DMS79 treated with DMSO at 0.1 percent for 48 hours (cell line): ENCODE measurements around the gene SCARB1.

Experiments used
- DNase-seq: peaks from one replicate; lab custom pipeline; 2025; lab: John Stamatoyannopoulos, UW

SCARB1 gene

DNA sequence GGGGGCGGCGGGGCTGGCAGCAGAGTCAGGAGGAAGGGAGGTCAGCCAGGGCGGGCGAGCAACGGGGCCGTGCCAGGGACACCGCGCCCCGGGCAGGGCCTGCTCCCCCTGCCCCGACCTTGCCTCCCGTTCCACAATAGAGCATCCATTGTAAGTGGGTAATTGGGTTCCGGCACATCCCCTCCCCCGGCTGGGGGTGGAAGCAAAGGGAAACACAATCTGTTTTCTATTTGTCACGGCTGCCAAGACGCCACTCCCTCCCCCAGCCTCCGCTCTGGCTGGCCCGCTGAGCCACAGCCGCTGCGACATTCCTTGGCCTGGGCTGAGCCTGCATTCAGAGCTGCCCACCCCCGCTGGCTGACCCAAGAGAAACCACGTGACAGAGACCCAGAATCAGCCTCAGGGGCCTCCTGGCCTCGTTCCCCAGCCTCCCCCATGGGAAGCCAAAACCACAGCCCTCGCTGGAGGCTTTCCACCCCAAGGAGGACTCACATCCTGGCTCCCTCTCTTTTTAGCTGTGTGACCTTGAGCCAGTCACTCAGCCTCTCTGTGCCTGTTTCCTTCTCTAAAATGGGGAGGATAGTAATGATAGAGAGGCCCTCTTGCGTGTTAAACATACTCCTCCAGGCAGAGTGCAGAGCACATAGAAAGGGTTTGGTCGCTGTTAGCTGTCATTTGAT lies 117.6 kb downstream of the SCARB1 start:
- peak; percentile 49 for DNase-seq

DNA sequence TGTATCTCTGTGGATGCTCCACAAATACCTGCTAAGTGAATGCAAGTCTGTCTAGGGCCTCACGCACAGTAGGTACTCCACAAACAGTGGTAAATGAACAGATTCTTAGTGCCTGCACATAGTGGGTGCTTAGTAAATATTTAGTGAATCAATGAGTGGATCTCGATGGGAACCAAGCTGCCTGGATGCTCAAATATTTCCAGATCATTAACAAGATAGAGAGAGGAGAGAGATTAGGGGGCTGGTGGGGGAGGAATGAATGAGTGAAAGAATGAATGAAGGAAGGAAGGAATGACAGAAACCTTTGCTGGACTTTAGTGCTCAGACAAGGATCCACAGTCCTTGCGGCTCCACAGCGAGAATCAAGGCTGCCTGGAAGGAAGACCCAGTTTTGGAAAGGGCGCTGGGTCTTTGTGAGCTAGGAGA lies 118.2 kb downstream of the SCARB1 start:
- no peak for DNase-seq

DNA sequence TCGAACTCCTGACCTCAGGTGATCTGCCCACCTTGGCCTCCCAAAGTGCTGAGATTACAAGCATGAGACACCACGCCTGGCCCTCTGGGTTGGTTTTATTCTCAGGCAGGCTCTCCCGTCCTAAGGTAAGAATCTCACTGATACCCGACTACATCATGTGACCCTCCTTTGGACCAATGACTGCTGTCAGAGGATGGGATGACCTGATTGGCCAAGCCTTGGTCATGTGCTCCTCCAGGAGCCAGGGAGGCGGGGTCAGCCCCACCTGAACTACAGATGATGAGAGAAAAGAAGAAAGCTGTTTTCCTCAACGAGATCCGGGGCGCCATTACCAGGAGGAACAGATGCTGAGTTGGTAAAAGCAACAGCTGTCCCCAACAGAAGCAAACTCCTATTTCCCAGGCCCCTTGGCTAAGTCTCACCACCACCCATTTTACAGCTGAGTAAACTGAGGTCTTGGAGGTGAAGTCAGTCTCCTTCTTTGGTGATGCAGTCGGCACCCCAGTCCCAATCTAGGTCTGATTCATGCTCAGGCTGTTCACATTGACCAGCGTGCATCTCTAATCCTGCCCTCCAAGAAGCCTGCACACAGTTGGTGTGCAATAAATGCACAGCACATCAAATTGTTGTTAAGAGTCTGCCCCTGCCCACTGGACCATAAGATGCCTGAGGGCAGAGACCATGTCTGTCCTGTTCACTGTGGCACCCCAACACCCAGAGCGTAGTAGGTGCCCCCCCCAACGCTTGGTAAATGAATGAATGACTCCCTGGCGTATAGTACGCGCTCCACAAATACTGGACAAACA lies 118.8 kb downstream of the SCARB1 start:
- DNase-seq: no peak

DNA sequence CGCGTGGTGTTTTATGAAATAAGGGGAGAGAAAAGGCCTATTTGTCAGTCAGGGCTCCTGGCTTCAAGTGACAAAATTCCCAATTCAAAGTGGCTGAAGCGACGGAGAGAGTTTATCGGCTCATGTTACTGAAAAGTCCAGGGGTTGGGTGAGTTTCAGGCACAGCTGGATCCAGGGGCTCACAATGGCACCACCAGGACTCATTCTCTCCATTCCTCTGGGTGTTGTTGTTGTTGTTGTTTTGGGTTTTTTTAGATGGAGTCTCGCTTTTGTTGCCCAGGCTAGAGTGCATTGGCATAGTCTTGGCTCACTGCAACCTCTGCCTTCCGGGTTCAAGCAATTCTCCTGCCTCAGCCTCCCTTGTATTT lies 119.4 kb downstream of the SCARB1 start:
- no peak for DNase-seq

DNA sequence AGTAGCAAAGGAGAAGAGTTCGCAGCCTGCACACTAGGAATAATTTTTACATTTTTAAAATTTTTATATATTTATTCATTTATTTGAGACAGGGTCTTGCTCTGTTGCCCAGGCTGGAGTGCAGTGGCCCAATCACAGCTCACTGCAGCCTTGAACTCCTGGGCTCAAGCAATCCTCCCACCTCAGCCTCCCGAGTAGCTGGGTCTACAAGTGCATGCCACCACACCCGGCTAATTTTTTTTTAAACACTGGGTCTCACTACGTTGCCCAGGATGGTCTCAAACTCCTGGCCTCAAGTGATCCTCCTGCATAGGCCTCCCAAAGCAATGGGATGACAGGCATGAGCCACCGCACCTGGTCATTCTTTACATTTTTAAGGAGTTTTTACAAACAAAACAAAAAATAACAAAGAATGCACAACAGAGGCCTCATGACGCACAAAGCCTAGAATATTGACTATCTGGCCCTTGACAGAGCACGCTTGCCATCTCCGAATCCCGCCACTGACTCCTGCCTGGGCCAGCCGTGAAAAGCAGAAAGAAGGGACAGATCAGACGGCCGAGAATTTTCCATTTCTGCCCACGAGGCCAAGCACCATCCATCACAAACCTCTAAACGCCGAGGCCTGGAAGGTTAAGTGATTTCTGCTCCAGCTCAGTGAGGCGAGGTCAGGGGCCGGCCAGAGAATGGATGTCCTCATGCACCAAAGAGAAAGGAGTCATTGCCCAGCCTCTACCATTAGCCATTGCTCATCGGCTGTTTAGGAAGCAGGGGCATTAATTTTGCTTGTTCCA lies 120.0 kb downstream of the SCARB1 start:
- DNase-seq: no peak

DNA sequence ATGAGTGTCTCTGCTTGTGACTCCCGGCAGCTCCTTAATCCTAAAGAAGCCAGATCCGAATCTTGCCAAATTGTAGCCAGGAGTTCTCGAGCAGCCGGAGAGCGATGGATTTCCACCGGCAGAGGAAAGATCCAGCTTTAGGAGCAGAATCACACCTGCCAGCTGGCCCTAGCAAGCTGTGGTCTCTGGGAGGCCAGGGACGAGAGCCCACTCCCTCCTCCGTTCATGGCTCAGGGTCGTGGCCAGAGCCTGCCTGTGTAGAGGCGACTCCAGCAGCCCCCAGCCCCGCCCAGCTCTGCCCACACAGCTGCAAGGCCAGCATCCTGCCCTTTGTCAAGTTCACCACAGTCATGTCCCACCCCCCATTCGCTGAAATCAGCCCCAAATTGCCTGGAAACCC lies 121.0 kb downstream of the SCARB1 start:
- DNase-seq: no peak

DNA sequence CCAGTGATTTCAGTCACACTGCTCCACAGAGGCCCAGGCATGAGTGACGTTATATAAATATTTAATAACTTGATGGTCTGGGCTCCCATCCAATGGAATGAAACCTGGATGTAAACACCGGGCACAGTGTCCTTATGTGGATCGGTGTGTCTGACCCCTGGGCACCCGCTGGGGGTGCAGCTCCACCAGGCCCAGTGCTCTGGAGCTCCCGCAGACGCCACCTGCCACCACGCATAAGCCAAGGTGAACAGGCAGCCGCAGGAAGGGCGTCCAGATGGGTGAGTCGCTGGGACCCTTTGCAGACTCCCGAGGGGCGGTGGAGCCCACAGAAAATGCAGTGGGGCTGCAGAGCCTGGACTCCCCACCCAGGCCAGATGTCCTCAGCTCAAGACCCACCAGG lies 121.6 kb downstream of the SCARB1 start:
- no peak for DNase-seq

DNA sequence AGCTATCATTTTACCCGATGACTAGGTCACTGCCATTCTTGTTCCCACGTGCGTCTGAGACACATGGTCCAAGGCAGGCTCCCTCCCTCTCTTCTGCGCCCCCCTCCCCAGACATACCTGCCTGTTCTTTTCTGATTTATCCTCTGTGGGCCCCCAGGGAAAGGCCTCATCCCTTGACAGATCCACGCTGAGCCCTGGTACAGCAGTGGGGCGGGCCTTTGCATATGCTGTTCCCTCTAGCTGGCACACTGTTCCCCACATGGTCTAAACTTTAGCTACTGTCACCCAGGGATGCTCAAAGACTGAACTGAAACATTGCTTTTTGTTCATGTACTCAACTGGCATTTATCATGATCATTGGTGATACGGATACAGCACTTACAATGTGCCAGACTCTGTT lies 122.5 kb downstream of the SCARB1 start:
- DNase-seq: no peak

DNA sequence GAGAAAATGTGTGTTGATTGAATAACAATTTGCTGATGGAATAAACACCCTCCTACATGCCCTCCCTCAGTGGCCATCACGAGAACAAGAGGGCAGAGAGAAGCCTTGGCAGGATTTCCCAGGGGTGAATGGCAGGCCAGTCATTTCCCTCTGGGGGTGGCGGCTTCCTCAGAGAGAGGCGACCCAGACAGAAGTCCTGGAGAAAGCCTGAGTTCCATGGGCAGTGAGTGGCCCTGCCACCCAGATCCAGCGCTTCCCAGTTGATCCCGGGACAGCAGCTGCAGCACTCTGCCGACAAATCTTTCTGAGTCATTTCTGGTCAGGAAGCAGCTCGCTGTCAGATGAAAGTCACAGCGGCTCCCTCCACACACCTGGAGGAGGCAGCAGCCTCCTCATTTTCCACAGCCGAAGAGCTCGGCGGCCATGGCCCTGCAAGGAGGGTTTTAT lies 123.0 kb downstream of the SCARB1 start:
- DNase-seq: no peak

DNA sequence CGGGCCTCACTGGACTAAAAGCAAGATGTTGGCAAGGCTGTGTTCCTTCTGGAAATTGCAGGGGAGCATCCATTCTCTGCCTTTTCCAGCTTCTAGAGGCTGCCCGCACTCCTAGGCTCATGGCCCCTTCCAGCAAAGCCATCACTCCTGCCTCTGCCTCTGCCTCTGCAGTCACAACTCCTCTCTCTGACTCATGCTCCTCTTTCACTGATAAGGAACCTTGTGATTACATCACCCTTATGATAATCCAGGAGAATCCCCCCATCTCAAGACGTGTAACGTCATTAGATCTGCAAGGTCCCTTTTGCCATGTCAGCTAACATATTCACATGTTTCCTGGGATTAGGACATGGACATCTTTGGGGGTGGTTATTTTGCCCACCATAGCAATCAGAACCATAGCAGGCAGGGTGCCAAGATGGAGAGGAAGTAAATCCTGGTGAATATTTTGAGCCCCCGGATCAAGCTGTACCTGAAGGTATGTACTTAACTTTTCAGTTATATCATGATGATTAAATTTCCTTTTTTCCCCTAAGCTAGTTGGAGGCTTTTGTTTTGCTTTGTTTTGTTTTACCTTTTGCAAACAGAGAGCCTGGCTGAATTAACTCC lies 123.6 kb downstream of the SCARB1 start:
- no peak for DNase-seq

DNA sequence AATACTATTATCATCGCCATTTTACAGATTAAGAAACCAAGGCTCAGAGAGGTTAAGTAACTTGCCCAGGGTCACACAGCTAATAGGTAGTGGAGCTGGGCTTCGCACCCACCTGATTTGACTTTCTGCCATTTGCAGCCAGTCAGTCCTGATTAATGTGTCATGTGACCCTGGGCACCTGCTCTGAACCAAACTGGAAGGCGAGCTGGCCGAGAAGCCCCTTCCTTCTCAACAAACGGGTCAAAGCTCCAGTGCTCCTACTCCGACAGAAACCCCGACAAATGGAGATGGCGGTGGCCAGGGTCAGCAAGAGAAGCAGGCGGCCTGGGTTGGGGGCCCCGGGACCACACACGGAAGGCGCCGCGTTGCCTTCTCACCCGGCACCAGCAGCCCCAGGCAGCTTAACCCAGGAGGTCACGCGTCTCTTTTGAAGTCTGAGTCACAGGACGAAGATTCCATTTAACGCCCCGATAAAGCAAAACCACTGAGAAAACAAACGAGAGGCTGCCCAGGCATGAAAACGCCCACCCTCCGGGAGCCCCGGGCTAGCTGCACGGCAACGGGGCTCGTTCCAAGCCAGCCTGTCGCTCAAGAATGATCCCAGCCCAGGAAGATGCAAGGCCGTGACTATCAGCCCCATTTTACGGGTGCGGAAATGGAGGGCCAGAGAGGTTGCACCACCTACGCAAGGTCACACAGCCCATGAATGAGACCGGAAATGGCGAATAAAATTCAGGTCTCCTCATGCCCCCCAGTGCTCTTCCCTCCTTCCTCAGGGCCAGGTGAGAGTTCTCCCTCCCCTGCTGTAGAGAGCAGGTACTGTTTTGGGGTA lies 124.8 kb downstream of the SCARB1 start:
- no peak for DNase-seq

DNA sequence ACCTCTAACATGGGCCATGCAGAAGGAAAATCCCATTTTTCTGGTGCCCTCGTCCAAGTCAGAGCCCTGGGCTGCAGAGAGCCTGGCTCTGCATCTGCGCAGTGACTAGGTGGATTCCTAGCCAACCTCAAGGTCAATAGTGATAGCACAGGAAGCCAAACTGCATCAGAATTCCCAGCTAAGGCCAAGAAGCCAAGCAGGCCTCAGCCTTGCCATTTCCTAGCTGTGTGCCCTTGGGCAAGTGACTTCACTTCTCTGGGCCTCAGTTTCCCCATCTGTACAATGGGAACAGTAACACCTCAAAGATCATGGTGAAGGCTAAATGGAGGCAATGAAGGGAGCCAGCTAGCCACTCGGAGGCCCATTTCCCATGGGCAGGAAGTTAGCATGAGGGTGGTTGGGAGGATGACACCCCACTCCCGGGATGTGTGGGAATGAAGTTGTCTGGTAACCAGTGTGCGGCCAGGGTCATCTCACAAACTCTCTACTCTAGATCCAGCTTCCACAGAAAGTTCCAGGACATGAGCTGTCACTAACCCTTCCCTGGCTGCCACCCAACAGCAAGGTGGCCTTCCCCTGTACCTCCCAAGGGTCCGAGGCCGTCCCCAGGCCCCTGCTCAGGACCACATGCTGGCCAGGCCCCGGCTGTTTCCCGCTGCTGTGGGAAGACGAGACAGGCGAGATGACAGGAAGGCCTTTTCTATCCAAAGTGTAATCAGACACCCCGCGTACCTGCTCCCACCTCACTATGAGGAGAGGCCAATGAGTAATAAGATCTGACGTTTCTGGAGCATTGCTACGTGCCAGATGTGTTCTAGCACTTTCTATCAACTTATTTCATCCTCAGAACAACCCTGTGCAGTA lies 125.7 kb downstream of the SCARB1 start:
- no peak for DNase-seq

DNA sequence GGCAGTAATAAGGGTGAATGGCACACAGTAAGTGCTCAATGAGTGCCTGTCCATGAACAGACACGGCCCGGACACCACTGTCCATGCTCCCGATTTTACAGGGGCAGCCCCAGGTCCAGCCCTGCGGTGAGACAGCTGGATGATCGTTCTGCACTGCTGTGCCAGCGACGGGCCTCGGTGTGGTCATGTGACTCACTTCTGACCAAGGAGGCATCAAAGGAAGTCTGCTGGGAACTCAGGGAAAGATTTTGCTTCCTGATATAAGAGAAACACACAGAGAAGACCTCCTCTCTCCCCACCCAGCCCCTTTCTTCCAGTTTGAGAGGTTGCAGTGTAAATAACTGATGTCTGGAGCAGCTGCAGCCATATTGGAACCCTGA lies 126.6 kb downstream of the SCARB1 start:
- no peak for DNase-seq

DNA sequence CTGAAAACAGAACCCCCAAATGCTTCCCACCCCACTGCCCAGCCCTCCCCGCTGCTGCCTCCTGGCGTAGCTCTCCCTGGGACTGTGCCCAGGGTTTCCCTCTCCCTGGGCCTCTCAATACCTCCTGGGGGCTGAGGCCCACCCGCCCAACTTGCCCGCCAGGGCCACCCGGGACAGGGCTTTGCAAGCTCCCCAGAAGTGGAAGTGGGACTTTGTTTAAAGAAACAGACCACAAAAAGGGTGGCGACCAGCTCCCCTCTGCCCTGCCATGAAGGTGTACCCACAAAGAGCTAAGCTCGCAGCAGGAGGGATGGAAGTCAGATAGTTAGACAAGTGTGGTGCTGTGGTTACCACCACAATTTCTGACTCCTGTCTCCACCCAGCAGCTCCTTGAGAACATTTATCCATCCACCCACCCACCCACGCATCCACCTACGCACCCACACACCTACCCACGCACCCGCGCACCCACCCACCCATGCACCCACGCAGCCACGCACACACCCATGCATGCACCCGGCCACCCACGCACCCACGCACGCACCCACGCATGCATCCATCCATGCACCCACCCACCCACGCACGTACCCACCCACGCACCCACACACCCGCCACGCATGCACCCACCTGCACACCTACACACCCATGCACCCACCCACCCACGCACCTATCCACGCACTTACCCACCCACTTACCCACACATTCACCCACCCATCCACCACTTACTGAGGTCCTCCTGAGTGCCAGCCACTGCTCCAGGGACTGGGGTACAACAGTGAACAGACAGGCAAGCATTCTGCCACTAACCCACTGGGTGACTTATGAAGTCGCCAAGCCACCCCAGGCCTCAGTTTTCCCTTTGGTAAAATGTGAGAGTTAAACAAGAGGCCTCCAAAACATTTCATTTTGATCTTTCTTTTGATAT lies 127.3 kb downstream of the SCARB1 start:
- no peak for DNase-seq

DNA sequence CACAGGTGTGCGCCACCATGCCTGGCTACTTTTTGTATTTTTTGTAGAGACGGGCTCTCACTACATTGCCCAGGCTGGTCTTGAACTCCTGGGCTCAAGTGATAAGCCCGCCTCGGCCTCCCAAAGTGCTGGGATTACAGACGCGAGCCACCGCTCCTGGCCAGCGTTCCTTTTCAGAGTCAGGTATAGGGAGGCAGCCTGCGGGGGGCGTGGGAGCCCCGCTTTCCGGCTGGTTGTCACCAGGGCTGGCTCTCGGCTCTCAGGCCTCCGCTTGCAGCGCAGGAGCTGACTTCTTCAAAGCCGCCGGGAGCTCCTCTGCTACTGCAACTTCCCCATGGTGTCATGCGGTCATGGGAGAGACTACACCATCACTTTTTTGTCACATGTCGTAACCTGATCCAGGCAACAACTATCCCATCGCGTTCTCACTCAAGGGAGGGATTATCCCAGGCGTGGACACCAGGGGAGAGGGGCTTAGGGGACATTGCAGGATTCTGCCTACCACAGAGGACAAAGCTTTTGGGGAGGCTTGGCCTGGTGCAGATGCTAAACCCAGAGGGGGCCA lies 129.4 kb downstream of the SCARB1 start:
- no peak for DNase-seq

DNA sequence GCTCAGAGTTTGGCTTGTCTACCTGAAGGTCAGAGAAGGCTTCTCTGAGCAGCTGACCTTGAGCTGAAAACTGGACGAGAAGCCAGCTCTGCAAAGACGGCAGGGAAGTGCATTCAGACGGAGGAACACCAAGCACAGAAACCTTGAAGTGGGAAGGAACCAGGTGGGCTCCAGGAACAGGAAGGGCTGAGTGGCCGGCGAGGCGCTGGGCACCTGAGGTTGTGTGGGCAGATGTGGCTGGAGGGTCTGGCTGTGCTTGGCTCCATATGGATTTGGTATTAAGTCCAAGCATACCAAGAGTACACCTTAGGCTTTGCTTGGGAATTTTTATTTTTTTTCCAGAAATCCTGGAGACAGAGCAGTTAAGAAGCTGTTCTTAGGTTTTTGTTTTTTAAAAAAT lies 130.6 kb downstream of the SCARB1 start:
- no peak for DNase-seq

DNA sequence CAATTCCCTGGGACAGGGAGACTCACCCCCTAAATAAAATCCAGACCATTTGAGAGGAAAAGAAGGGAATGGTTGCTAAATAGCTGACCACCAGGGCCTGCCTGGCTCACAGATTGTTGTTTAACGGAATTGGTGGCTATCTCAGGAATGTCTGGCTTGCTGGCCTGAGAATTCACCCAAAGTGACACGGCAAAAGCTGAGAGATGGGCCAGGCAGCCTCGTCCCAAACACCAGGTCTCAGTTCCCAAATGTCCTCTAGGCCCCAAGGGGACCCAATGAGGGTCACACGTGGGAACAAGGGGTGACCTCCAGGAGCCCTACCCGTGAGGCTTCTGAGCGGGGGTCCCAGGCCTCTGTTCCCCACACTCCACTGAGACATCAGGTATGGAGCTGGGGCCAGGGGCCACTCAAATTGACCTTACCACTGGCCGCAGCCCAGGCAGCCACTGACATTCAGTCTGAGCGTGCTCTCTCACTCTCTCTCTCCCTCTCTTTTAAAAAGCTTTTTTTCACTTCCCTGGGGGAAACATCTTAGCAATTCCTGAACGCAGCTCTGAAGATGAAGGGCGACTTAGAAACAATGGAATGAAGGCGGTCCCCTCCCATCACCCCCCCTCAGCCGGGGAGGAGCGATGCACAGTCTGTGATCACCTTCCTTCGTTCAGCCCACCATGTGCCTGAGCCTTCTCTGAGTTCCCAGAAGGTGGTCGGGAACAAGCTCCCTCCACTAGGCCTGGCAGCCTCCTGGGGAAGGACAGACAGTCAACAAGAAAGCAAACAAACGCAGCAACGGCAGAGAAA lies 131.2 kb downstream of the SCARB1 start:
- DNase-seq: no peak

DNA sequence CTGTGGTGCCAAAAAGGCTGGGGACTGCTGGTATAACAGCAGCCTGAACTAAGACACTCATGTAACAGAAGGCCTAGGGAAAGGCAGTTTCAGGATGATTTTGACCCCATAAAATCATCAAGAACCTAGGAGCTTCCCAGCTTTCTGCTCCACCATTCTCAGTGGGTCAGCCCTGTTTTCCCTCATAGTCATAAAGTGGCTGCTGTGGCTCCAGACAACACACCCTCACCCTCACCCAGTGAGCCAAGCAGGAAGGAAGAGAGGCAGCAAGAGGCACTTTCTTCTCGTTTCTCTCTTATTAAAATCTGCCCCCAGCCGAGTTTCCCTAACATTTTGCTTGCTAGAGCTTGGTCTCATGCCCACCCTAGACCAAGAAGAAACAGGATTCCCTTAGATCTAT lies 131.8 kb downstream of the SCARB1 start:
- no peak for DNase-seq
